SJSA1 (cell line): ENCODE data around the gene MLX. TPM values are rescaled to one million over a fixed set of nuclear protein-coding genes. Genes with fewer than 3 reads are reported as not detected.

Experiments used
- total RNA-seq: library from RNA; depleted of rRNA; stranded (reverse); fragments of >200 nt; shearing (Covaris generic); gene quantifications from 2 replicates; pipeline ENCODE4 v1.2.3, GENCODE V29; 2014; rRNA removed

Gene MLX
- total RNA-seq, 1 experiment from 2014 or later = 35.0 TPM

Other genes with a start within 250 kb of the MLX start
- gene STAT3, start 178.7 kb upstream of the MLX start, total RNA-seq = 41.1 and 65.8 TPM in 2 replicates
- 319 and 331 TPM in 2 replicates for gene CAVIN1, start 143.8 kb upstream of the MLX start, total RNA-seq
- 11.8 and 14.8 TPM in 2 replicates for gene ATP6V0A1, start 108.2 kb upstream of the MLX start, total RNA-seq
- gene NAGLU, start 30.9 kb upstream of the MLX start, total RNA-seq = 16.2 and 26.8 TPM in 2 replicates
- gene HSD17B1, start 14.2 kb upstream of the MLX start, total RNA-seq = 0.13 and 1.5 TPM in 2 replicates
- gene COASY, start 5.0 kb upstream of the MLX start, total RNA-seq = 10.2 and 15.4 TPM in 2 replicates
- 18.4 and 22.3 TPM in 2 replicates for gene PSMC3IP, start 10.6 kb downstream of the MLX start, total RNA-seq
- gene RETREG3, start 42.3 kb downstream of the MLX start, total RNA-seq = 27.0 and 30.4 TPM in 2 replicates
- 45.5 and 81.4 TPM in 2 replicates for gene TUBG1, start 42.6 kb downstream of the MLX start, total RNA-seq
- gene TUBG2, start 92.2 kb downstream of the MLX start, total RNA-seq = 0.92 and 3.5 TPM in 2 replicates
- gene PLEKHH3, start 109.9 kb downstream of the MLX start, total RNA-seq = 3.8 and 8.8 TPM in 2 replicates
- not detected in 2 replicates for gene CCR10, start 114.7 kb downstream of the MLX start, total RNA-seq
- 0.34 and 1.1 TPM in 2 replicates for gene CNTNAP1, start 115.4 kb downstream of the MLX start, total RNA-seq
- 5.2 and 16.3 TPM in 2 replicates for gene EZH1, start 177.9 kb downstream of the MLX start, total RNA-seq
- not detected in 2 replicates for gene RAMP2, start 194.1 kb downstream of the MLX start, total RNA-seq
- gene VPS25, start 206.3 kb downstream of the MLX start, total RNA-seq = 57.2 and 101 TPM in 2 replicates
- 0.25 TPM in 1 of 2 replicates, not detected in the other for gene WNK4, start 213.5 kb downstream of the MLX start, total RNA-seq
- gene COA3, start 231.6 kb downstream of the MLX start, total RNA-seq = 85.0 and 110 TPM in 2 replicates
- gene CNTD1, start 231.8 kb downstream of the MLX start, total RNA-seq = 0.18 TPM in 1 of 2 replicates, not detected in the other